Measurements from ENCODE around the gene KYAT1.

Gene KYAT1

DNA sequence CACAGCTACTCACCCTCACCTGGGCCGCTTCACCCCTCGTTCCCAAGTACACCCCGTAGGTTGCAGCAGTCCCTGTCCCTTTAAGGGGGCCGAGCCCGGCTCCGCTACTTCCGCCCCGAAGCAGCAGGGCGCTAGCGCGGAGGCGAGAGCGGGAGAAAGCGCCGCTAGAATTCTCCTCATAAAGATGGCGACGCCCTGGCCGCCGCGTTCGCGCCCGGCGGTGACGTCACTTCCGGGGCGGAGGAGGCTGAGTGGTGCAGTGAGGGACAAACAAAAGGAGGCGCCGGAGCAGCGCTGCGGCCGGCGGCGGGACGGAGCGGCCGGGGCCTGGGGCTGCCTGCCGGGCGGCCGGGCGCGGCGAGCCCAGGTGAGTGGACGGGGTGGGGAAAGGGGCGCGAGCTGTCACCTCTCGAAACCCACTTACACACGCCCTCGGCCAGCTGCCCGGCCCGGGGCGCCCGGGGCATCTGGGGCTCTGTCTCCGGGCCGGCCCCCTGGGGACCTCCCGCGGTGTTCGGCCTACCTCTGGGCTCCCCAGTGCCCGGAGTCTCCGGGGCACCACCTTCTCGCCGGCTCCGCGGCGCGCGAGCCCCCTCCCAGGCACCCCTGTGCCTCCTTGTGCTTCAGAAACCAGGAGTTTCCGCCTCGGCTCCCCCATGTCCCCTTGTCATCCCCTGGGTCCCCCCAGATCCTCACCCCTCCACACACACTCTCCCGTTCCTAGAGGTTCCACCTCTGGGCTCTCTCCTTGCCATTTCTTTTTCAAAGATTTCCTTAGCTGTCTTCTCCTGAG is at the start of gene KYAT1, which contains the start of gene LRRC8A:
KYAT1 (minus strand) TSS at position 67 of the 793 bp plus-strand sequence. CDS start 36,545 bp downstream, outside the sequence.
LRRC8A (plus strand) TSS at position 250 of the 793 bp plus-strand sequence. CDS start 25,032 bp downstream, outside the sequence.
- peak; percentile 99 for DNase-seq

DNA sequence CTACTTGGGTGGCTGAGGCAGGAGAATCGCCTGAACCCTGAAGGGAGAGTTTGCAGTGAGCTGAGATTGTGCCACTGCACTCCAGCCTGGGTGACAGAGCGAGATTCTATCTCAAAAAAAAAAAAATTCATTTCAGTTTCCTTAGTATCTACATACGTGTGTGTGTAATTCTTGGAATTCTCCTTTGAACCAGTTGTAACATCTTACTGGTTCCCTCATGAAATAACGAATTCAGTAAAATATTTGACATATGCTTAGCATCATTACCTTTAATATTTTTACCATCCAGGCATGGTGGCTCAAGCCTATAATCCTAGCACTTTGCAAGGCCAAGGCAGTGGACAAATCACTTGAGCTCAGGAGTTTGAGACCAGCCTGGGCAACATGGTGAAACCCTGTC is 47.8 kb upstream of the KYAT1 start:
- no peak for DNase-seq

DNA sequence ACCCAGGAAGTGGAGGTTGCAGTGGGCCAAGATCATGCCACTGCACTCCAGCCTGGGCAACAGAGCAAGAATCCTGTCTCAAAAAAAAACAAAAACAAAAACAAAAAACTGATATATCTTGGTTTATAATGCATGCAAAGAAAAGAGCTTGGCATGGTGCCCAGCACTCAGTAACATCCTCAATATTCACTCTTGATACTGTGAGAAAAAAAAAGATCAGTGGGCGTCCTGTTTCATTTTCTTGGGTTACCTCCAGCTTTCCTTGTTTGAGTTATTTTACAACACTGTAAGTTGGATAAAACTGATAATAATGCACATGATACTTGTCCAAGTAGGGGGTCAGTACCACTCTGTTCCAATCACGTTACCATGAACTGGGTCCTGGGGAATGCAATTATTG is 46.9 kb upstream of the KYAT1 start:
- DNase-seq = no peak

DNA sequence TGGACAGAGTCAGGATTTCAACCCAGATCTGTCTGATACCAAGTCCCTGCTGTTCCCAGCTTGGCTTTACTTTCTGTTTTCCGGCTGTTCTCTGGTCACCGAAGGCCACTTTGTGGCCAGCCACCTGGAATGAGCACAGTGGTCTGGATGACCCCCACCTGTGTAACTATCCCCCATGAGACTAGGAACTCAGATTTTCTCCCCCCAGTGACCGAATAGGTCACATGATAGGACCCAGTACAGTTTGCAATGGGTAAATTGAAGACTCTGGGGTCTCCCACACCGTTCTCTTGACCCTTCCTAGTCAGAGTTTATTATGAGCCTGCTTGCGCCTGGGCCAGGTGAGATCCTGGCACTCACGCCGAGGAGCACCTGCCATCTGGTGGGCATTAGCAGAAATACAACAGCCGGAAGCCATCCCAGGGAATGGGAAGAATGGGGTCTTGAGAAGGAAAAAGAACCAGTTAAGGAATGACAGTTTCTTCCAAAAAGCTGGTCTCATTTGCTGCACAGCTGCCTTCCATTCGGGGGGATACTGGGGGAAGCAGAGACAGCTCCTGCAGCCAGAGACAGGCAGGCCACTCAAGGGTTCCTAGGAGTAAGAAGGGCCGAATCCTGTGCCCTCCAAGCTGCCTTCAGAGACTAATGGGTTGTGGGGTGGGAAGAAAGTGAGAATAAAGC is 46.1 kb upstream of the KYAT1 start:
- peak; percentile 37 to 57 (median 48) for DNase-seq

DNA sequence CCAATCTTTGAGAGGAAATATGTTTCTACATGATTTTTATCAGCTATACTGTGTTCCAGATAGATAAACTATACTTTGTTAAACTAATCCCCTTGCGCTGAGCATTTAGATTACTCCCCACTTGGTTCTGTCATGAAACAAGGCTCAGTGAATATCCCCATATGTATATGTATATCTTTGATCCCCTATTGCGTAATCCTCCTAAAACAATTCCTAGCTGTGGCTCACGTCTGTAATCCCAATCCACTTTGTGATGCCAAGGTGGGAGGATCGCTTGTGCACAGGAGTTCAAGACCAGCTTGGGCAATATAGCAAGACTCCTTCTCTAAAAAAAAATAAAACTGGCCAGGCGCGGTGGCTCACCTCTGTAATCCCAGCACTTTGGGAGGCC is 41.7 kb upstream of the KYAT1 start:
- DNase-seq = no peak

DNA sequence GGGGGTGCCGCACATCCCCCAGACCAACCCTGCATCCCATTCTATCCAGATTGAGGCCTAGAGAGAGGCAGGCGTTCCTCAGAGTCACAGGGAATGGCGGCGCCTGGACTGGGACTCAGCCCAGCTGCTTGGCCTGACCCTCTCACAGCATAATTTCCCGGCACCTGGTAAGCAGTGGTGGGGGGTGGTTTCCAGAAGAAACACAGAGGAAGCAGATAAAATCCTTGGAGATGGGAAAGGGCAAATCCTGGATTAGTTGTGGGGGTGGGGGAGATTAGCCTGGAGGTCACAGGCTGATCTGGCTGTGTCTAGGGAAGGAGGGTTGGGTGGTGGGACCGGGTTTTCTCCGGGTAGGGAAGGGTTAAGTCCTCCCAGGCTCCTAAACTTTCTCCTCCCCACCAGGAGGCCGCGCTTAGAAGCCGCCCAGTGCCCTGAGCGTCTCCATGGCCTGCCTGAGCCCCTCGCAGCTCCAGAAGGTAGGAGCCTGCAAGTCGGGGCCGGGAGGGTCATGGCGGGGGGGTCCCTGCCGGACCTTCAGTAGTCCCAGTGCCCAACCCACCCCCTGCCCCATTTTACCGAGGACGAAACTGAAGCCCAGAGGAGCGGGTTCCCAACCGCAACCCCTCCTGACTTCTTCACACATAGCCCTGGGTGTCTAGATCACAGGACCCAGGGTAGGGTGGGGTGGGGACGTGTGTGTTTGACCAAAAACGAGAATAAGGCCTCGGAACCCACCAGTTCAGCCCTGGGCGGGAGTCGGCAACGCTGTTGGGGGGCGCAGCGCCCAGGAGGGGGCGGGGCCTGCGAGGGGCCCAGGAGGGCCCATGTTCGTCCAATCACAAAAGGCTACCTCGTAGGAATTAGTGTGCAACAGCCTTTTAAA is 40.4 kb upstream of the KYAT1 start:
- peak in 1 of 3 donors; percentile 27 for DNase-seq

DNA sequence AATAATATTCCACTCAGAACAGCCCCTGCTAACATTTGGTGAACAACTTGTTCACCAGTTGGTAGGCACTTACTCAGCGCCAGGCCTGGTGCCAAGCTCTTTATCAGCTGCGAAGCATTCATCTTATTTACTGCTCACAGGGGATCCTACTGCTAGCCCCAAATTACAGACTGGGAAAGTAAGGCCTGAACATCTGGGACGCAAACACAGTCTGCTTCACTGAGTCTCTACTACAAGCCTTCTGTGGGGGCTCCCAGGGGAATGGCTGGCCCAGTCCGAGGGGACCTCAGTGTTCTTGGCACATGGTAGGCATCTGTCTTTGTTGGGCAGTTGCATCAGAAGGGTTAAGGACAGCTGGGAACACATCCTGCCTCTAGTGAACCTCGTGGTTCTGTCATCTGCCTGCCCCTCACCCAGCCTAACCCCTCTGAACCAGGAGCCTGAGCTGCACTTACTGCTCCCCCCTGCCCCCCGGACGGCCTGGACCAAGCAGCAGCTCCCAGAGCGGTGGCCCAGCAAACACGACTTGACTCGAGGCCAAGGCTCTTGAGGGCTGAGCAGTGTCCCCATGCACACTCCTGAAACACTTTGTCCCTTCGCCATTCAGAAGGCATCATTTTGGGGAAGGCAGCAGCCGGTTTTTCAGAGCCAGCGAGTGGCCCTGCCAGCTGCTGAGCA is 38.8 kb upstream of the KYAT1 start, which contains the start of gene PHYHD1:
PHYHD1 (plus strand) TSS at position 602 of the 678 bp plus-strand sequence. CDS start 1,342 bp downstream, outside the sequence.
- DNase-seq = no peak

DNA sequence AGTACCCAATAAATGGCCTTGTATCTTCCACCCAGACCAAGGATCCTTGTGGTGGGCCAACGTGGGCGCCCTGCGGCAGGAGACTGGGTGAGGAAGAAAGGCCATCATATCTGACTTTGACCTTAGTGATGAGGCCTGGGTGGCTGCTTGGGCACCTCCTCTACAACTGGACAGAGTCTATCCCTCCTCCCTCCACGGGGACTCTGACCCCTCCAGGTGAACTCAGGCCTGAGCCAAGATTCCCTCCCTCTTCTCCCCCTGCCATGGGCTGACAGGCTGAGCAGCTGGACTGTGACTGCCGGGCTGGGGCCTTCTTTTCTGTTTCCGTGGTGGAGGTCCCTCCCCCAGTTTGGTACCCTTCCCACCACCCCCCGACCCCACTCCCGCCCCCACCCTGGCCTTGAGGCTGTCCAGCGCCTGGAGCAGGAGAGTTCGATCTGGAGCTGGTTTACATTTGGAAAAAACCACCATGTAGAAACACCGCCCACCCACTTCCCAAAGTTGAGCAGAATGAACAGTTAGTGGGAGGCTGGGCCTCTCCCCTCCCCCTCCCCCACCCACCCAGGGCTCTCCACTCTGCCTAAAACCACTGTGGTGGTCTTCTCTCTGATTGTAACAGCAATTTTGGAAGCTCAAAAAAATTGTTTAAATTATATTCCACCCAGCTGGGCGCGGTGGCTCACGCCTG is 37.8 kb upstream of the KYAT1 start:
- peak in 2 of 3 donors; percentile 41 to 51 for DNase-seq

DNA sequence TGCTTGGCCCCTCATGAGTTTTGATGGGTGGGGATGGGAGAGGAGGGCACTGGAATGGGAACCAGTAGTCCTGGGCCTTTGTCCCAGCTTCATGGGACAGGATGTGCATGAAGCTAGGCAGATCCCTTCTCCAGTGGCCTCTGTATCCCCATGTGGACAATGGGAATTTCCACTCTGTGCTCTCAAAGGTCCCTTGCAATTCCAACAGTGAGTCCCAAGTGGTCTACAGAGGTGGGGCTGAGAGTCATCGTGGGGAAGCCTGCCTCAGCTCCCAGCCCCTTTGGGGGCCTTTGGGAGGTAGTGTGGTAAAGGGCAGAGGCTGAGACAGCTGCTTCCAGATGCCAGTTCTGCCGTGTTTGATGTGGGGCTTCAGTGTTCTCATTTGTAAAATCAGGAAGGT is 37.2 kb upstream of the KYAT1 start:
- DNase-seq = no peak

DNA sequence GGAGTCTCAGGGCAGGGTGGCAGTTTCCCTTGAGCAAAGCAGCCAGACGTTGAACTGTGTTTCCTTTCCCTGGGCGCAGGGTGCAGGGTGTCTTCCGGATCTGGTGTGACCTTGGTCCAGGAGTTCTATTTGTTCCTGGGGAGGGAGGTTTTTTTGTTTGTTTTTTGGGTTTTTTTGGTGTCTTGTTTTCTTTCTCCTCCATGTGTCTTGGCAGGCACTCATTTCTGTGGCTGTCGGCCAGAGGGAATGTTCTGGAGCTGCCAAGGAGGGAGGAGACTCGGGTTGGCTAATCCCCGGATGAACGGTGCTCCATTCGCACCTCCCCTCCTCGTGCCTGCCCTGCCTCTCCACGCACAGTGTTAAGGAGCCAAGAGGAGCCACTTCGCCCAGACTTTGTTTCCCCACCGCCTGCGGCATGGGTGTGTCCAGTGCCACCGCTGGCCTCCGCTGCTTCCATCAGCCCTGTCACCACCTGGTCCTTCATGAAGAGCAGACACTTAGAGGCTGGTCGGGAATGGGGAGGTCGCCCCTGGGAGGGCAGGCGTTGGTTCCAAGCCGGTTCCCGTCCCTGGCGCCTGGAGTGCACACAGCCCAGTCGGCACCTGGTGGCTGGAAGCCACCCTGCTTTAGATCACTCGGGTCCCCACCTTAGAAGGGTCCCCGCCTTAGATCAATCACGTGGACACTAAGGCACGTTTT is 35.5 kb upstream of the KYAT1 start:
- DNase-seq = no peak

DNA sequence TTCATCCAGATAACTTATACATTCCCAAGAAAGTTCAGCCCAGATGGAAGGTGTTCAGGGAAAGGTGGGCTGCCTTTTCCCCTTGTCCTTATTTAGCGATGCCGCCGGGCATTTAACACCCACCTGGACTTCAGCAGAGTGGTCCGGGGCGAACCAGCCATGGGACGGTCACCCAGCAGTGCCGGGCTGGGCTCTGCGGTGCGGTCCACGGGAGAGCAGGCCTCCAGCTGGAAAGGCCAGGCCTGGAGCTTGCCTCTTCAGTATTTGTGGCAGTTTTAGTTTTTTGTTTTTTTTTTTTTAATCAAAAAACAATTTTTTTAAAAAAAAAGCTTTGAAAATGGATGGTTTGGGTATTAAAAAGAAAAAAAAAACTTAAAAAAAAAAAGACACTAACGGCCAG is 35.0 kb upstream of the KYAT1 start:
- no peak for DNase-seq

DNA sequence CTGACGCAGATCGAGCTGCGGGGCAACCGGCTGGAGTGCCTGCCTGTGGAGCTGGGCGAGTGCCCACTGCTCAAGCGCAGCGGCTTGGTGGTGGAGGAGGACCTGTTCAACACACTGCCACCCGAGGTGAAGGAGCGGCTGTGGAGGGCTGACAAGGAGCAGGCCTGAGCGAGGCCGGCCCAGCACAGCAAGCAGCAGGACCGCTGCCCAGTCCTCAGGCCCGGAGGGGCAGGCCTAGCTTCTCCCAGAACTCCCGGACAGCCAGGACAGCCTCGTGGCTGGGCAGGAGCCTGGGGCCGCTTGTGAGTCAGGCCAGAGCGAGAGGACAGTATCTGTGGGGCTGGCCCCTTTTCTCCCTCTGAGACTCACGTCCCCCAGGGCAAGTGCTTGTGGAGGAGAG is 34.5 kb upstream of the KYAT1 start:
- DNase-seq = no peak

DNA sequence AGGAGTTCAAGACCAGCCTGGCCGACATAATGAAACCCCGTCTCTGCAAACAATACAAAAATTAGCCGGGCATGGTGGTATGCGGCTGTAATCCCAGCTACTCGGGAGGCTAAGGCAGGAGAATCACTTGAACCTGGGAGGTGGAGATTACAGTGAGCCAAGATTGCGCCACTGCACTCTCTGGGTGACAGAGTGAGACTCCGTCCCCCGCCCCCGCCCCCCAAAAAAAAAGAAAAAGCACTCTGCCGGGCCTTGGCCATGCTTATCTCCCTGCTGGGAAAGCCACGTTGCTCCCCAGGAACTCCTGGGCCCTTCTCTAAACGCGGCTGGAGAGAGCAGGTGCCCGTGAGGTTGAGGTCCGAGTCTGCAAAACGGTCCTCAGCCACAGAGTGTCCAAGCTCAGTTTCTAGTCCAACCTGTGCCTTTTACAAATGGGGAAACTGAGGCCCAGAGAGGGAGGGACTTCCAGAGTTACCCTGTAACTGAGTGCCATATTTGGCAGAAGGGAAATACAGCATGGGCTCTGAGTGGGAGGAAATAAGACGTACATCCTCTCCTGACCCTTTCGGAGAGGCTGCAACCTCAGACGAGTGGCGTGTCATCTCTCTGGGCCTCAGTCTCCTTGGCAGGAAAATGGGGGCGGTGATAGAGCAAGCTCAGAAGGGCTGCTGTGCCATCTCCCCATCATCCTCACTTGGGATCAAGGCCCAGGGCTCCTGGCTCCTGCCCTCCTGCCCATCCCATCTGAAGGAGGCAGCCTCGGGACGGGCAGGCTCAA is 32.4 kb upstream of the KYAT1 start:
- peak in 2 of 3 donors; percentile 27 to 32 for DNase-seq

DNA sequence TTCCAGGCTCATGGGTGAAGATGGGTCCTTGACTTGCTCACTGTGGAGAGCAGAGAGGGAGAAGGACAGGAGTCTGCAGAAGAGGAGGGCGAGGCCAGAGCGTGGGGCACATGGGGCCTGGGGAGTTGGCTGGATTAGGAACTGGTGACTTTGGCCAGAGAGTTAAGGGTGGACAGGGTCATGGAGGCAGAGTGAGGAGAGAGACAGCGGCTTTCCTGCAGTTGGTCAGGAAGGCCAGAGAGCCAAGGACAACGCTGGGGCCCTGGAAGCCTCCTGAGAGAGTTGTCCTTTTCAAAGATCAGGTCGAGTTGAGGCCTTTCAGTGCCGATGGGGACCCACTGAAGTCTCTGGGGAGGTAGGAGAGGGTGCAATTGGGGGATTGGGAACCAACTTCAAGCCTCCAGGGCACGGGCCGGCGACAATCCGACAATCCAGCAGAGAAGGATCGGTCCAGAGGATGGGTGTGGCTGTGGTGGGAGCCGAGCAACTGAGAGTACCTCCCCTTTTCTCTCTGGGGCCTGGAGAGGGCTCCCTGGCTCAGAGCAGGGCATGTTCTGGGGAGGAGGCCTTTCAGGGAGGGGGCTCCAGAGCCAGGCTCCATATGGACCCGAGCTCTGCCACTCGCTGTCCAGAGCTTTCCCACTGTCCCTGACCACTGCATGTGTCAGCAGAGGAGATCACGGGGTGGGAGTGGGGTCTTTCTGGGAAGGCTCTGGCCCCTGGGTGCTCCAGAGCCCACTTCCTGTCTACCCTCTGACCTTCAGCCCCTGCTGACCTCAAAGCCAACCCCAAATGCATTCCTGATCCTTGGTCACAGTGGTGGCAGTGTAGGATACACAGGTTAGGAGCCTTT is 31.5 kb upstream of the KYAT1 start:
- DNase-seq = no peak

DNA sequence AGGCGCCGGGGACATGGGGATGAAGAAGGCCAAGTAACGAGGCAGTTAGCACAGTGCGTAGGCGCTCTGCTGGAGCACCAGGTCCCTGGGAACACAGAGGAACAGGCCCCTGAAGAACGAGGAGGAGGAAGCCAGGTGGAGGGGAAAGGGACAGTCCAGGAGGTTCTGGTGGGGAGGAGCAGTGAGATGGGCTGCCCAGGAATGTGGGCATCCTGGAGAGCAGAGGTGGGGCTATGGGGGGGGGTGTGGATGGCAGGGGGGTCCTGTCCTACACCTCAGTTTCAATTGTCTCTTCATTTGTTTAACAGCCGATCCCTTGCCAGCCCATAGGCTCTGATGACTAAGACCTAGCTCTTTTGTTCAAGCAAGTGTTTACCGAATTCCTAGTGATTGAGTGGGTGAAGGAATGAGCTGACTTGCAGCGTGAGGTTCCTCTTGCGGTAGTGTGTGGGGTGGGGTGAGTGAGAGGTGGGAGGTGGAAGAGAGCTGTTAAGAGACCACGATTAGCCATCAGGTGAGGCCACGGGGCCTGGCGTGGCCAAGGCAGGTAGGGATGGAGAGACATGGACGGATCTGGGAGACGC is 30.6 kb upstream of the KYAT1 start:
- DNase-seq = peak; percentile 60 to 63 (median 62)

DNA sequence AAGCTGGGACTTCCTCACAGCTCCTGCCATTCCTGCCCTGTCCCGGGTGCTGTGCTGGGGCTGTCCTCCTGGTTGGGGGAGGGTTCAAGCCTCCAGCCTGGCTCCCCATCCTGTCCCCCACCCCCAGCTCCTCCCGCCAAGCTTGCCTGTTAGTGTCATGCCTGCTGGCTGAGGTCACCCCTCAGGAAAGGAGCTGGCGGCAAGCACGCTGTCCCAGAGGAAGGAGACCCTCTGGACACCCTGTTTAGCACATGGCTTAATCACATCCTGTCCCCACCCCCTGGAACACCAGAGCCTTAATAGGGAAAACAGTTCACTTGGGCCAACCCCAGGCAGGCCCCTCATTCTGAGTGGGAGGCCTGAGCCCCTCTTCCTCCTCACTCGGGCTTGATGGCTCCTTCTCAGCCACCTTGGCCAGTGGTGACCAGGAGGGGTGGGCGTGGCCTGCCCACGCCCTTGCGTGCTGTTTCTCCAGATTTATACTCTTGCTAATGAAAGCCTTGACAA is 29.8 kb upstream of the KYAT1 start:
- peak in 1 of 3 donors; percentile 64 for DNase-seq

DNA sequence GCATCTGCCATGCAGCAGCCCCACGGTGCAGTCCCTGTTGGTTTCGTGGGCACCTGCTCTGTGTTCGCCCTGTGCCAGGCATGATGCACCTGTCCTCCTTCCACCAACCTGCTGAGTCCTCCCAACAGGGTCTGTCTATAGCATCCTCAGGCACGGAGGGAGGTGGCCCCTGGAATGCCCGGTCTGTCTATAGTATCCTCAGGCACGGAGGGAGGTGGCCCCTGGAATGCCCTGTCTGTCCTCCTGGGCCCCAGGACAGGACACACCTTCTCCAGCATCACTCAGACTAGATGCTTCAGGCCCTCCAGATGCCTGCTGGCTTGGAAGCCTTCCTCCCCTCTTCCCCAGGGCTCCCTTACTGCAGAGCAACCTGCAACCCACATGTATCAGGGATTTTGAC is 29.2 kb upstream of the KYAT1 start:
- no peak for DNase-seq

DNA sequence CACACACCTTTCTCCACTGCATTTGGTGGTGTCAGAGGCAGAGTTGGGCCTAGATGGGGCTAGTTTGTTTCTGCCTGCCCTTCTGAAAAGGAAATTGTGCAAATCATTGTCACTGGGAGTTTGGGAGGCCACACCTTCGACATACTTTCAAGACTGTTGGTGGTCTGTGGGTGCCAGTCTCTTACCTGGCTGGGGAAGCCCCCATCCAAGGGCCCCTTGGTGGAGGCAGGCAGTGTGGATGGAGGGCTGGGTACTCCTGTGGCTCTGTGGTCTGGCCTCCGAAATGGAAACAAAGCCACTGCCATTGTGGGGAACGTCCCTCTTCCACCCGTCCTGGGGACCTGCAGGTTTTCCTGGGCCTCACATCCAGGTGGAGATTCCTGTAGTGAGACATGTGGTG is 28.1 kb upstream of the KYAT1 start:
- no peak for DNase-seq

DNA sequence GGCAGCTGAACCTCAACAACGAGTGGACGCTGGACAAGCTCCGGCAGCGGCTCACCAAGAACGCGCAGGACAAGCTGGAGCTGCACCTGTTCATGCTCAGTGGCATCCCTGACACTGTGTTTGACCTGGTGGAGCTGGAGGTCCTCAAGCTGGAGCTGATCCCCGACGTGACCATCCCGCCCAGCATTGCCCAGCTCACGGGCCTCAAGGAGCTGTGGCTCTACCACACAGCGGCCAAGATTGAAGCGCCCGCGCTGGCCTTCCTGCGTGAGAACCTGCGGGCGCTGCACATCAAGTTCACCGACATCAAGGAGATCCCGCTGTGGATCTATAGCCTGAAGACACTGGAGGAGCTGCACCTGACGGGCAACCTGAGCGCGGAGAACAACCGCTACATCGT is 26.6 kb upstream of the KYAT1 start:
- DNase-seq = no peak

Measured in suppressor macrophage treated with lipopolysaccharide for 1 hour (primary cell).